SK-N-MC (cell line): ENCODE measurements around the gene SYNPO2.

Source experiments
- EZH2 ChIP-seq: fragments of 200-600 bp; sonication (generic); IDR thresholded peaks from one replicate; pipeline ENCODE4 v1.6.1; 2017; ENCODE audit warnings: antibody characterized with exemption
- FOXP2 ChIP-seq: optimal IDR thresholded peaks from 2 replicates; pipeline ENCODE3; 2011; ENCODE audit warnings: mild to moderate bottlenecking, moderate library complexity; ENCODE audit not compliant: insufficient read depth; ENCODE audit errors: extremely low read length, control extremely low read depth
- POLR2AphosphoS5 ChIP-seq: IDR thresholded peaks from 2 replicates; pipeline ENCODE4 v1.6.1; 2012; ENCODE audit warnings: mild to moderate bottlenecking, low read depth, low read length, borderline replicate concordance

DNA sequence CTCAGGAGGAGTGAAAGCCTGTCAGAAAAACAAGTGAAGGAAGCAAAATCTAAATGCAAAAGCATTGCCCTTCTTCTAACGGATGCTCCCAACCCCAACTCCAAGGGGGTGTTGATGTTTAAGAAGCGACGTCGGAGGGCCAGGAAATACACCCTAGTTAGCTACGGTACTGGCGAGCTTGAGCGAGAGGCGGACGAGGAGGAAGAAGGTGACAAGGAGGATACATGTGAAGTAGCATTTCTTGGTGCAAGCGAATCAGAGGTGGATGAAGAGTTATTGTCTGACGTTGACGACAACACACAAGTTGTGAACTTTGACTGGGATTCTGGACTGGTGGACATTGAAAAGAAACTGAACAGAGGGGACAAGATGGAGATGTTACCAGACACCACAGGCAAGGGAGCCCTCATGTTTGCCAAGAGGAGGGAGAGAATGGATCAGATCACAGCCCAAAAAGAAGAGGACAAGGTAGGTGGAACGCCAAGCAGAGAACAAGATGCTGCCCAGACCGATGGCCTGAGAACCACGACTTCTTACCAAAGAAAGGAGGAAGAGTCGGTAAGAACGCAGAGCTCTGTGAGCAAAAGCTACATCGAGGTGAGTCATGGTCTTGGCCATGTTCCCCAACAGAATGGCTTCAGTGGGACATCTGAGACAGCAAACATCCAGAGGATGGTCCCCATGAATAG, 141.3 kb downstream of the SYNPO2 start:
- TF ChIP-seq EZH2 = no peak
- no peak for TF ChIP-seq POLR2AphosphoS5
- no peak for TF ChIP-seq FOXP2
